Measurements from ENCODE around the gene MARCHF10.

The MARCHF10 gene

DNA sequence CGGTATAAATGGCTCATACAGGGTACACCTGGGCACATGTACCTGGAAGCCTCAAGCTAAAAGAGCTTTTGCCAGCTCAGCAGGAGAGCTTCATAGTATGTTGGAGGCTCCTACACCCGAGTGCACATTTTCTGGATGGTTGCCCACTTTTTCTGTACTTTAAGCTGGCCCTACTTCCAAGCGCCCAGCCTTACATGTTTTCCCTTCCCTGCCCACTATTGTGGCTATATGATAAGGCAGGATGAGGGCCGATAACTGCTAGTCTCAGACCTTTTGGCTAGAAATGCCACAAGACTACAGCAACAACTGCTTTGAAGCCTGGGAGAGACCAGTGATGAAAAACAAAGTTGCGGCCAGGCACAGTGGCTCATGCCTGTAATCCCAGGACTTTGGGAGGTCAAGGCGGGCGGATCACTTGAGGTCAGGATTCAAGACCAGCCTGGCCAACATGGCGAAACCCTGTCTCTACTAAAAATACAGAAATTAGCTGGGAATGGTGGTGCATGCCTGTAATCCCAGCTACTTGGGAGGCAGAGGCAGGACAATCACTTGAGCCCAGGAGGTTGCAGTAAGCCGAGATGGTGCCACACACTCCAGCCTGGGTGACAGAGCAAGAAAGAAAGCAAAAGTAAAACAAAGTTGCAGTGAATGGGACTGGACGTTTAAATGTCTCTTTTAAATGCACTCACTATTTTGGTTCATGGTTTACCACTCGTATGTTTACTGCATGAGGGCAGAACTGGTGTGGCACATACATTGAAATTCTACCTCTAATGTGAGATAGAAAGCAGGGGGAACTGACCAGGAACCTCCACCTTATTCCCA, 14.2 kb upstream of the MARCHF10 start:
- Histone ChIP-seq H3K9me2 (replicated peaks; ENCODE audit: low read depth, low read length) (no peaks in the 10 kb centered on the region), H3K79me2 (ENCODE audit: insufficient read depth, low read length) (no peaks in the 10 kb centered on the region), H2AFZ (ENCODE audit: low read length) (no peak overlapping the region), H3K4me3 (ENCODE audit: low read length, poor library complexity, severe bottlenecking) (no peak overlapping the region), H3K4me2 (ENCODE audit: low read depth, low read length, poor library complexity, severe bottlenecking) (no peak overlapping the region), H3K4me1 (ENCODE audit: insufficient read depth, low read length, poor library complexity, severe bottlenecking) (peaks cover 6% of the 10 kb centered on the region), H4K20me1 (ENCODE audit: insufficient read depth, low read length, poor library complexity, severe bottlenecking) (no peaks in the 10 kb centered on the region), H3K27me3 (ENCODE audit: insufficient read depth, low read length, poor library complexity, severe bottlenecking) (no peaks in the 10 kb centered on the region), H3K9me3 (ENCODE audit: insufficient read depth, low read depth, low read length) (no peaks in the 10 kb centered on the region), H3K9ac (ENCODE audit: low read depth, low read length, poor library complexity, severe bottlenecking) (no peak overlapping the region), H3K36me3 (ENCODE audit: insufficient read depth, low read length) (no peaks in the 10 kb centered on the region), H3F3A (ENCODE audit: low read depth) (no peaks in the 10 kb centered on the region)
- TF ChIP-seq, protein P1, sequence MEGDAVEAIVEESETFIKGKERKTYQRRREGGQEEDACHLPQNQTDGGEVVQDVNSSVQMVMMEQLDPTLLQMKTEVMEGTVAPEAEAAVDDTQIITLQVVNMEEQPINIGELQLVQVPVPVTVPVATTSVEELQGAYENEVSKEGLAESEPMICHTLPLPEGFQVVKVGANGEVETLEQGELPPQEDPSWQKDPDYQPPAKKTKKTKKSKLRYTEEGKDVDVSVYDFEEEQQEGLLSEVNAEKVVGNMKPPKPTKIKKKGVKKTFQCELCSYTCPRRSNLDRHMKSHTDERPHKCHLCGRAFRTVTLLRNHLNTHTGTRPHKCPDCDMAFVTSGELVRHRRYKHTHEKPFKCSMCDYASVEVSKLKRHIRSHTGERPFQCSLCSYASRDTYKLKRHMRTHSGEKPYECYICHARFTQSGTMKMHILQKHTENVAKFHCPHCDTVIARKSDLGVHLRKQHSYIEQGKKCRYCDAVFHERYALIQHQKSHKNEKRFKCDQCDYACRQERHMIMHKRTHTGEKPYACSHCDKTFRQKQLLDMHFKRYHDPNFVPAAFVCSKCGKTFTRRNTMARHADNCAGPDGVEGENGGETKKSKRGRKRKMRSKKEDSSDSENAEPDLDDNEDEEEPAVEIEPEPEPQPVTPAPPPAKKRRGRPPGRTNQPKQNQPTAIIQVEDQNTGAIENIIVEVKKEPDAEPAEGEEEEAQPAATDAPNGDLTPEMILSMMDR (conservative IDR thresholded peaks at IDR 0.05; ENCODE audit: low read length), result no peak
- TF ChIP-seq EZH2phosphoT487 (IDR thresholded peaks at IDR 0.05; ENCODE audit: borderline replicate concordance), result no peak

DNA sequence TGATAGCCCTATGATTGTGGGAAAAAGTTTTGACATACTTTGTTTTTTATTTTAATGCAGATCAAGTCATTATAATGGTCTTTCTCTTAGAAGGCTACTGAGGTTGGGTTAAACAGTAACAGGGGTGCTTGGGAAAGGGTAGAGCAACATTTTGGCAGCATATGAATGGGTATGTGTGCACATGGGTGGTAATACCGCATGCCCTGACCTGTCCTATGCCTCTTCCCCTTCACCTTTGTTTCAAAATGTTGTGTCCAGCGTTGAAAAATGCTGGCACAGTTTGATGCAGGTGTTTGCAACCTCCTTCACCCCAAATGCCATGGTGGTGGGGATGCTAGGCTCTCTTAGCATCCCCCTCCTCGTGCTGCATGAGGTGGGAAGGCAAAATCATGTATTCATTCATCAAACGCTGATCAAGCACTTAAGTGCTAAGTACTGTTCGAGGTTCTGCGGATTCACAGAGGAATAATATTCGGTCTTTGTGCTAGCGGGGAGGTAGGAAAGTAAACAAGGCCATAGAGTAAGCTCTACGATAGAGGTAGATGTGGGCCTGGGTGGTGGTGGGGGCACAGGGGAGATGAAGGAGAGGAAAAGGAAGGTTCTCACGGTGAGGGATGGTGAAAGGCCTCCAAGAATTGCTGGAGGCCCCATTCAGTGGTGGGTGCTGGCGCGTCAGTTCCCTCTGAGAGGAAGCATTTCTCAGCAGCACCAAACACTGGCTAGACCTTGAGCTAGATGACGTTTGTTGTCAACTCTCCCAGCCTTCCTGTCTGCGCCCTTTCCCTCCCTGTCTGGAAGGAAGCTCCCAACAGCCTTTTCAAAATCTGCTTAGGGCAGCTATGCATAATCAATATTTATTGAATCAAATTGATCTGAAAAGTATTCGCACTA, 13.3 kb upstream of the MARCHF10 start:
- Histone ChIP-seq H3K36me3 (ENCODE audit: insufficient read depth, low read length) (no peaks in the 10 kb centered on the region), H3K9me2 (replicated peaks; ENCODE audit: low read depth, low read length) (no peaks in the 10 kb centered on the region), H3K27me3 (ENCODE audit: insufficient read depth, low read length, poor library complexity, severe bottlenecking) (no peaks in the 10 kb centered on the region), H3K9ac (ENCODE audit: low read depth, low read length, poor library complexity, severe bottlenecking) (no peak overlapping the region), H3F3A (ENCODE audit: low read depth) (no peaks in the 10 kb centered on the region), H3K9me3 (ENCODE audit: insufficient read depth, low read depth, low read length) (no peaks in the 10 kb centered on the region), H3K4me1 (ENCODE audit: insufficient read depth, low read length, poor library complexity, severe bottlenecking) (peaks cover 6% of the 10 kb centered on the region), H2AFZ (ENCODE audit: low read length) (no peak overlapping the region), H3K4me2 (ENCODE audit: low read depth, low read length, poor library complexity, severe bottlenecking) (no peak overlapping the region), H3K79me2 (ENCODE audit: insufficient read depth, low read length) (no peaks in the 10 kb centered on the region), H4K20me1 (ENCODE audit: insufficient read depth, low read length, poor library complexity, severe bottlenecking) (no peaks in the 10 kb centered on the region), H3K4me3 (ENCODE audit: low read length, poor library complexity, severe bottlenecking) (no peak overlapping the region)
- TF ChIP-seq, protein P1 (conservative IDR thresholded peaks at IDR 0.05; ENCODE audit: low read length), result no peak
- no peak for TF ChIP-seq EZH2phosphoT487 (IDR thresholded peaks at IDR 0.05; ENCODE audit: borderline replicate concordance)

DNA sequence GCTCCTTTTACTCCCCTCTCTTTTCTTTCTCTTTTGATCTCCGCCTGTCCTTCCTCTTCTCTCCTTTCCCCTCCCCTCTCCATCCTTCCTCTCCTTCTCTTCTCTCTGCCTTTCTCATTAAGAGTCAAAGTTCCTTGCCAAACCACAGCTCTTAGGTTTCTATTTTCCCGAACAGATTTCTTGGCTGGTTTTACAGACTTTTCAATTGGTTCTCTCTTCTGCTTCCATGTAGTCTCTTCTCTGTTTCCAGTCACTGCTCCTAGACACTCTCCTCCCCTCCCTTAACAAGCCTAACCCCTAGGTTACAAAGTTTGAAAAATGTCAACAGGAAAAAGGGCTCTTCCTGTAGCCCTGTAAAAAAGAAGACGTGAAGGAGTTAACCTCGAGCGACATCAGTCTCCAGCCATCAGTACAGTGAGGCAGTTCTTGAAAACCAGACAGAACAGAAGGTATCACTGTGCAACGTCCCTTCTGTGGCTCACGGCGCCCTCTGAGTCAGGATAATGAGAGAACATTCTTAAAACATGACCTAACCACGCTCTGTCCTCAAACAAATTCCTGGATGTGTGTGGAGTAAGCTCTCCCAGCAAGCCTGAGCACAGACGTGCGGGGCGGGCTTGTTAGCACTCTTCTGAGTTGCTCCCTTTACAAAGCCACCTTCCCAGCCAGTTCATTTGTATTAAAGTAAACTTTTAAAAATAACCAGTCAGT, 11.6 kb upstream of the MARCHF10 start:
- Histone ChIP-seq H3K9me2 (replicated peaks; ENCODE audit: low read depth, low read length) (no peaks in the 10 kb centered on the region), H3K36me3 (ENCODE audit: insufficient read depth, low read length) (no peaks in the 10 kb centered on the region), H3K4me3 (ENCODE audit: low read length, poor library complexity, severe bottlenecking) (peak overlapping the region; percentile 1), H3K79me2 (ENCODE audit: insufficient read depth, low read length) (no peaks in the 10 kb centered on the region), H2AFZ (ENCODE audit: low read length) (peak overlapping the region; percentile 53), H3K9me3 (ENCODE audit: insufficient read depth, low read depth, low read length) (no peaks in the 10 kb centered on the region), H3K4me2 (ENCODE audit: low read depth, low read length, poor library complexity, severe bottlenecking) (peak overlapping the region; percentile 28), H3K9ac (ENCODE audit: low read depth, low read length, poor library complexity, severe bottlenecking) (no peak overlapping the region), H3K4me1 (ENCODE audit: insufficient read depth, low read length, poor library complexity, severe bottlenecking) (peaks cover 6% of the 10 kb centered on the region), H3K27me3 (ENCODE audit: insufficient read depth, low read length, poor library complexity, severe bottlenecking) (no peaks in the 10 kb centered on the region), H4K20me1 (ENCODE audit: insufficient read depth, low read length, poor library complexity, severe bottlenecking) (no peaks in the 10 kb centered on the region), H3F3A (ENCODE audit: low read depth) (no peaks in the 10 kb centered on the region)
- TF ChIP-seq, protein P1 (conservative IDR thresholded peaks at IDR 0.05; ENCODE audit: low read length), result no peak
- TF ChIP-seq EZH2phosphoT487 (IDR thresholded peaks at IDR 0.05; ENCODE audit: borderline replicate concordance), result no peak

Data from Loucy (cell line).